Testis (tissue), 3 donors: ENCODE data around the gene MFSD1. TPM values are rescaled to one million over a fixed set of nuclear protein-coding genes. Genes with fewer than 3 reads are reported as not detected.
A peak's percentile ranks its signal among the peaks of the same experiment; 100 is the strongest.

Source experiments
- DNase-seq: peaks from one replicate; pipeline ENCODE4 v3.0.0-alpha.2; 2019
- H3K27ac ChIP-seq, 2 donors: fragments of 200-600 bp; sonication (generic); one replicate each; pipeline ENCODE4 v1.5.1; 2019
- H3K27me3 ChIP-seq: fragments of 200-600 bp; sonication (generic); one replicate; pipeline ENCODE4 v1.5.1; 2019
- H3K36me3 ChIP-seq: fragments of 200-600 bp; sonication (generic); one replicate; pipeline ENCODE4 v1.5.1; 2017; ENCODE audit warnings: low read depth; ENCODE audit errors: missing control alignments
- H3K4me1 ChIP-seq: fragments of 200-600 bp; sonication (generic); one replicate; pipeline ENCODE4 v1.5.1; 2019
- H3K4me3 ChIP-seq, 2 donors: fragments of 200-600 bp; sonication (generic); one replicate each; pipeline ENCODE4 v1.5.1; 2017 to 2019
- H3K9me3 ChIP-seq: fragments of 200-600 bp; sonication (generic); one replicate; pipeline ENCODE4 v1.5.1; 2017
- CTCF ChIP-seq, 3 experiments: fragments of 450-650 bp in 2 of 3; fragments of 200-600 bp in 1 of 3; sonication (generic) in 1 of 3; IDR thresholded peaks; one replicate each; pipeline ENCODE4 v1.5.1; 2016 to 2019; ENCODE audit warnings: antibody characterized with exemption in 3 of 3, mild to moderate bottlenecking in 2 of 3, moderate library complexity in 1 of 3
- POLR2A ChIP-seq: fragments of 450-650 bp; IDR thresholded peaks from one replicate; pipeline ENCODE4 v1.6.1; 2017; ENCODE audit warnings: antibody characterized with exemption, mild to moderate bottlenecking, moderate library complexity
- WGBS, 2 donors: methylation state at CpG; one replicate each; pipeline ENCODE4 v1.1.5; 2018; 5-methylcytosine and 5-hydroxymethylcytosine counted together
- intact Hi-C: fragments of 100-400 bp; cut with DNase I; formaldehyde crosslinking; loops from one replicate; pipeline ENCODE4 v1.15.1; 2023; ENCODE audit warnings: low total_unique reads
- polyA plus RNA-seq: library from polyadenylated mRNA; stranded (reverse); fragments of 350-450 nt; fragmentation: Illumina TruSeq; extraction: RNeasy Lipid Tissue Mini Kit (QIAGEN cat#74804); gene quantifications from one replicate; pipeline ENCODE4 v1.2.3, GENCODE V29; 2014; ENCODE audit warnings: low read depth, low replicate concordance; ENCODE audit not compliant: insufficient read depth
- total RNA-seq, 2 donors: library from RNA; depleted of rRNA; stranded (reverse); fragments of >200 nt; gene quantifications; one replicate each; pipeline ENCODE4 v1.2.3, GENCODE V29; 2016

Gene MFSD1
- total and polyA plus RNA-seq, 3 donors from 2014 or later, result 30.6 to 33.9 (median 32.3) TPM

- whole genome bisulfite sequencing, 2 donors, result 69% methylated on average over 8 of the region's 8 CpGs
- Histone ChIP-seq H3K4me3 (no peak overlapping the region), H3K27me3 (no peaks in the 10 kb centered on the region), H3K9me3 (no peaks in the 10 kb centered on the region), H3K27ac (no peak overlapping the region), H3K36me3 (no peaks in the 10 kb centered on the region), H3K4me1 (no peaks in the 10 kb centered on the region)
- DNase-seq, result no peak
- intact Hi-C loops, result loop anchor here (5.0 kb wide), 1 partner anchor 65 kb away; no protein-coding TSS in a partner anchor
- TF ChIP-seq CTCF (IDR thresholded peaks at IDR 0.05) (no peak), POLR2A (no peak)
These were observed 9.1 kb upstream of the MFSD1 start for GRCh38 chr3:158792709-158793108.

GRCh38 chr3:158794206-158794605 is 7.6 kb upstream of the MFSD1 start:
- TF ChIP-seq POLR2A, result no peak
- no peak for TF ChIP-seq CTCF (IDR thresholded peaks at IDR 0.05)
- Histone ChIP-seq H3K27ac (no peak overlapping the region), H3K36me3 (no peaks in the 10 kb centered on the region), H3K4me3 (no peak overlapping the region), H3K27me3 (no peaks in the 10 kb centered on the region), H3K9me3 (no peaks in the 10 kb centered on the region), H3K4me1 (no peaks in the 10 kb centered on the region)
- no peak for DNase-seq
- WGBS, 2 donors, result 94 to 96% methylated on average over 2 of the region's 2 CpGs
- intact Hi-C loops, result loop anchor here (5.0 kb wide), 1 partner anchor 67 kb away; no protein-coding TSS in a partner anchor

- Histone ChIP-seq H3K4me3 (no peak overlapping the region), H3K36me3 (no peaks in the 10 kb centered on the region), H3K27me3 (no peaks in the 10 kb centered on the region), H3K4me1 (no peaks in the 10 kb centered on the region), H3K27ac (no peak overlapping the region), H3K9me3 (no peaks in the 10 kb centered on the region)
- intact Hi-C loops, result loop anchor here (5.0 kb wide), 1 partner anchor 68 kb away; no protein-coding TSS in a partner anchor
- TF ChIP-seq POLR2A, result no peak
- peak in 2 of 3 experiments; percentile 26 to 37 for TF ChIP-seq CTCF (IDR thresholded peaks at IDR 0.05)
- 82% methylated on average over 5 of the region's 5 CpGs for WGBS, 2 donors
- no peak for DNase-seq
These were observed 6.8 kb upstream of the MFSD1 start for GRCh38 chr3:158794936-158795518.

GRCh38 chr3:158801201-158801600 is 653 bp upstream of the MFSD1 start:
- intact Hi-C loops, result no loop called here
- no peaks in the 10 kb centered on the region for H3K27me3 ChIP-seq
- no peak for DNase-seq
- peak overlapping the region; percentile 69 to 79 for H3K4me3 ChIP-seq
- H3K36me3 ChIP-seq, result no peaks in the 10 kb centered on the region
- peak overlapping the region; percentile 6 to 77 for H3K27ac ChIP-seq
- H3K9me3 ChIP-seq, result no peaks in the 10 kb centered on the region
- peaks cover 11% of the 10 kb centered on the region for H3K4me1 ChIP-seq
- no peak for TF ChIP-seq POLR2A
- no peak for TF ChIP-seq CTCF (IDR thresholded peaks at IDR 0.05)
- WGBS, 2 donors, result 19 to 25% methylated on average over 11 of the region's 11 CpGs
